HL-60 (cell line): ENCODE data around the gene TRMT112.

Experiments
- GABPA ChIP-seq: IDR thresholded peaks from 2 replicates; pipeline ENCODE4 v1.6.1; 2012; ENCODE audit warnings: low read depth
- TF ChIP-seq, protein P1 (sequence below): IDR thresholded peaks from one replicate; pipeline ENCODE4 v1.5.1; 2011; ENCODE audit warnings: low read length, control low read depth, inconsistent platforms; ENCODE audit not compliant: insufficient read depth
- TF ChIP-seq, protein P2 (sequence below): IDR thresholded peaks from 2 replicates; pipeline ENCODE4 v1.6.1; 2012; ENCODE audit warnings: low read depth; ENCODE audit not compliant: insufficient replicate concordance

GRCh38 chr11:64294774-64295173, 22.6 kb downstream of the TRMT112 start:
- TF ChIP-seq, protein P1, sequence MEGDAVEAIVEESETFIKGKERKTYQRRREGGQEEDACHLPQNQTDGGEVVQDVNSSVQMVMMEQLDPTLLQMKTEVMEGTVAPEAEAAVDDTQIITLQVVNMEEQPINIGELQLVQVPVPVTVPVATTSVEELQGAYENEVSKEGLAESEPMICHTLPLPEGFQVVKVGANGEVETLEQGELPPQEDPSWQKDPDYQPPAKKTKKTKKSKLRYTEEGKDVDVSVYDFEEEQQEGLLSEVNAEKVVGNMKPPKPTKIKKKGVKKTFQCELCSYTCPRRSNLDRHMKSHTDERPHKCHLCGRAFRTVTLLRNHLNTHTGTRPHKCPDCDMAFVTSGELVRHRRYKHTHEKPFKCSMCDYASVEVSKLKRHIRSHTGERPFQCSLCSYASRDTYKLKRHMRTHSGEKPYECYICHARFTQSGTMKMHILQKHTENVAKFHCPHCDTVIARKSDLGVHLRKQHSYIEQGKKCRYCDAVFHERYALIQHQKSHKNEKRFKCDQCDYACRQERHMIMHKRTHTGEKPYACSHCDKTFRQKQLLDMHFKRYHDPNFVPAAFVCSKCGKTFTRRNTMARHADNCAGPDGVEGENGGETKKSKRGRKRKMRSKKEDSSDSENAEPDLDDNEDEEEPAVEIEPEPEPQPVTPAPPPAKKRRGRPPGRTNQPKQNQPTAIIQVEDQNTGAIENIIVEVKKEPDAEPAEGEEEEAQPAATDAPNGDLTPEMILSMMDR, result no peak
- TF ChIP-seq, protein P2, sequence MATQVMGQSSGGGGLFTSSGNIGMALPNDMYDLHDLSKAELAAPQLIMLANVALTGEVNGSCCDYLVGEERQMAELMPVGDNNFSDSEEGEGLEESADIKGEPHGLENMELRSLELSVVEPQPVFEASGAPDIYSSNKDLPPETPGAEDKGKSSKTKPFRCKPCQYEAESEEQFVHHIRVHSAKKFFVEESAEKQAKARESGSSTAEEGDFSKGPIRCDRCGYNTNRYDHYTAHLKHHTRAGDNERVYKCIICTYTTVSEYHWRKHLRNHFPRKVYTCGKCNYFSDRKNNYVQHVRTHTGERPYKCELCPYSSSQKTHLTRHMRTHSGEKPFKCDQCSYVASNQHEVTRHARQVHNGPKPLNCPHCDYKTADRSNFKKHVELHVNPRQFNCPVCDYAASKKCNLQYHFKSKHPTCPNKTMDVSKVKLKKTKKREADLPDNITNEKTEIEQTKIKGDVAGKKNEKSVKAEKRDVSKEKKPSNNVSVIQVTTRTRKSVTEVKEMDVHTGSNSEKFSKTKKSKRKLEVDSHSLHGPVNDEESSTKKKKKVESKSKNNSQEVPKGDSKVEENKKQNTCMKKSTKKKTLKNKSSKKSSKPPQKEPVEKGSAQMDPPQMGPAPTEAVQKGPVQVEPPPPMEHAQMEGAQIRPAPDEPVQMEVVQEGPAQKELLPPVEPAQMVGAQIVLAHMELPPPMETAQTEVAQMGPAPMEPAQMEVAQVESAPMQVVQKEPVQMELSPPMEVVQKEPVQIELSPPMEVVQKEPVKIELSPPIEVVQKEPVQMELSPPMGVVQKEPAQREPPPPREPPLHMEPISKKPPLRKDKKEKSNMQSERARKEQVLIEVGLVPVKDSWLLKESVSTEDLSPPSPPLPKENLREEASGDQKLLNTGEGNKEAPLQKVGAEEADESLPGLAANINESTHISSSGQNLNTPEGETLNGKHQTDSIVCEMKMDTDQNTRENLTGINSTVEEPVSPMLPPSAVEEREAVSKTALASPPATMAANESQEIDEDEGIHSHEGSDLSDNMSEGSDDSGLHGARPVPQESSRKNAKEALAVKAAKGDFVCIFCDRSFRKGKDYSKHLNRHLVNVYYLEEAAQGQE, result no peak
- no peak for TF ChIP-seq GABPA
